ENCODE results near the gene ZER1. TPM values are rescaled to one million over a fixed set of nuclear protein-coding genes. Genes with fewer than 3 reads are reported as not detected.

The ZER1 gene
- total RNA-seq, 2 experiments from 2014 or later: 14.9 to 17.8 TPM

- H3K9me3 Mint-ChIP-seq: no peaks in the 10 kb centered on the region
- ATAC-seq (no peak), DNase-seq (no peak)
- H3K27ac Mint-ChIP-seq: no peak overlapping the region
- peaks cover 3% of the 10 kb centered on the region for H3K36me3 Mint-ChIP-seq (ENCODE audit: low read depth)
- CTCF ChIA-PET: no interaction called here
- peaks cover 20% of the 10 kb centered on the region for H3K4me1 Mint-ChIP-seq (ENCODE audit: low read depth)
- H3K4me3 Mint-ChIP-seq: no peak overlapping the region
- TF ChIP-seq CTCF (IDR thresholded peaks at IDR 0.05): no peak
- POLR2A ChIA-PET: no interaction called here
- no peaks in the 10 kb centered on the region for H3K27me3 Mint-ChIP-seq
- intact Hi-C loops (cut with micrococcal nuclease): no loop called here
Measured at GRCh38 chr9:128729302-128729701, 42.4 kb downstream of the ZER1 start.

- DNase-seq (no peak), ATAC-seq (no peak)
- Mint-ChIP-seq H3K4me3 (no peak overlapping the region), H3K36me3 (ENCODE audit: low read depth) (peaks cover 2% of the 10 kb centered on the region), H3K4me1 (ENCODE audit: low read depth) (peaks cover 25% of the 10 kb centered on the region), H3K27ac (no peak overlapping the region), H3K27me3 (no peaks in the 10 kb centered on the region), H3K9me3 (no peaks in the 10 kb centered on the region)
- no peak for TF ChIP-seq CTCF (IDR thresholded peaks at IDR 0.05)
- CTCF ChIA-PET: no interaction called here
- intact Hi-C loops (cut with micrococcal nuclease): no loop called here
- POLR2A ChIA-PET: interaction anchor here (0.6 kb wide), 1 partner anchor 67 kb away, joined by 3 read pairs; no protein-coding TSS in a partner anchor
Measured at GRCh38 chr9:128728298-128728697, 43.4 kb downstream of the ZER1 start.

GRCh38 chr9:128727640-128728248, 44.0 kb downstream of the ZER1 start:
- intact Hi-C loops (cut with micrococcal nuclease): no loop called here
- ATAC-seq (no peak), DNase-seq (no peak)
- ChIA-PET POLR2A (interaction anchor here (0.6 kb wide), 1 partner anchor 66 kb away, joined by 3 read pairs; no protein-coding TSS in a partner anchor), CTCF (no interaction called here)
- Mint-ChIP-seq H3K27ac (no peak overlapping the region), H3K4me3 (no peak overlapping the region), H3K36me3 (ENCODE audit: low read depth) (peaks cover 2% of the 10 kb centered on the region), H3K27me3 (no peaks in the 10 kb centered on the region), H3K4me1 (ENCODE audit: low read depth) (peaks cover 26% of the 10 kb centered on the region), H3K9me3 (no peaks in the 10 kb centered on the region)
- no peak for TF ChIP-seq CTCF (IDR thresholded peaks at IDR 0.05)

- H3K4me3 Mint-ChIP-seq: peak overlapping the region; percentile 99
- no peaks in the 10 kb centered on the region for H3K27me3 Mint-ChIP-seq
- TF ChIP-seq CTCF (IDR thresholded peaks at IDR 0.05): no peak
- no peak for ATAC-seq
- no peaks in the 10 kb centered on the region for H3K9me3 Mint-ChIP-seq
- H3K27ac Mint-ChIP-seq: peak overlapping the region; percentile 82
- peaks cover 33% of the 10 kb centered on the region for H3K4me1 Mint-ChIP-seq (ENCODE audit: low read depth)
- intact Hi-C loops (cut with micrococcal nuclease): no loop called here
- ChIA-PET CTCF (interaction anchor here (1.0 to 1.4 kb wide), 8 partner anchors 9 to 139 kb away, joined by 3 to 5 read pairs (median 3); partner anchors contain the start of gene PKN3), POLR2A (interaction anchor here (0.8 to 2.9 kb wide), 14 partner anchors 9 to 268 kb away, joined by 3 to 10 read pairs (median 3); partner anchors contain the start of genes SPTAN1 and ZER1)
- DNase-seq: peak; percentile 58
- H3K36me3 Mint-ChIP-seq (ENCODE audit: low read depth): peaks cover 2% of the 10 kb centered on the region
Measured at GRCh38 chr9:128724744-128725211, 46.9 kb downstream of the ZER1 start.
